IMR-90 (cell line): ENCODE measurements around the gene LARP1. TPM values are rescaled to one million over a fixed set of nuclear protein-coding genes. Genes with fewer than 3 reads are reported as not detected.

Experiments used
- ATAC-seq: fragments of 200-7000 bp; cut with Tn5 transposase; 2 replicates; pipeline ENCODE4 v1.9.1; 2020; ENCODE audit warnings: low read depth, mild to moderate bottlenecking, moderate library complexity
- BruUV-seq: library from RNA; stranded (reverse); fragments of 400-500 nt; replicated peaks from 2 replicates; lab custom pipeline; 2021; lab: Mats Ljungman, UMichigan
- CTCF ChIA-PET: fragments of 300-600 bp; formaldehyde crosslinking; extraction: SDS; loops from one replicate; lab custom pipeline; 2021; ENCODE audit warnings: antibody characterized with exemption; lab: Yijun Ruan, JAX
- POLR2A ChIA-PET: fragments of 300-600 bp; sonication (Branson Sonifier 250); formaldehyde crosslinking; loops from one replicate; lab custom pipeline; 2022; ENCODE audit warnings: antibody characterized with exemption; ENCODE audit not compliant: unreplicated experiment; lab: Charles Lee
- DNase-seq: peaks from one replicate; pipeline ENCODE4 v3.0.0; 2013
- H2AFZ ChIP-seq: replicated peaks from 2 replicates; pipeline ENCODE3; 2013; ENCODE audit warnings: low read length, mild to moderate bottlenecking; ENCODE audit not compliant: poor library complexity
- H2AK5ac ChIP-seq: 2 replicates; pipeline ENCODE4 v1.6.1; 2013; ENCODE audit warnings: low read depth, low read length, inconsistent platforms
- H2AK9ac ChIP-seq: replicated peaks from 2 replicates; pipeline ENCODE3; 2013; ENCODE audit warnings: mild to moderate bottlenecking, low read depth, low read length, moderate library complexity; ENCODE audit not compliant: poor library complexity
- H2BK120ac ChIP-seq: 2 replicates; pipeline ENCODE4 v1.6.1; 2013; ENCODE audit warnings: low read depth, low read length, inconsistent platforms
- H2BK15ac ChIP-seq: 3 replicates; pipeline ENCODE4 v1.6.1; 2013; ENCODE audit warnings: low read depth, low read length, inconsistent platforms
- H2BK20ac ChIP-seq: 2 replicates; pipeline ENCODE4 v1.6.1; 2013; ENCODE audit warnings: low read depth, mild to moderate bottlenecking, inconsistent platforms, low read length, moderate library complexity
- H2BK5ac ChIP-seq: 2 replicates; pipeline ENCODE4 v1.6.1; 2013; ENCODE audit warnings: mild to moderate bottlenecking, low read depth, low read length, inconsistent platforms; ENCODE audit not compliant: poor library complexity, severe bottlenecking
- H3K14ac ChIP-seq: replicated peaks from 2 replicates; pipeline ENCODE4 v1.6.1; 2013; ENCODE audit warnings: low read depth, low read length, inconsistent platforms
- H3K18ac ChIP-seq: 2 replicates; pipeline ENCODE4 v1.6.1; 2013; ENCODE audit warnings: low read depth, low read length, control low read depth
- H3K23ac ChIP-seq: 2 replicates; pipeline ENCODE4 v1.6.1; 2013; ENCODE audit warnings: low read depth, low read length, inconsistent platforms
- H3K27ac ChIP-seq: 2 replicates; pipeline ENCODE4 v1.5.1; 2013; ENCODE audit warnings: mild to moderate bottlenecking, control low read depth, low read length; ENCODE audit not compliant: insufficient read depth
- H3K27me3 ChIP-seq: 2 replicates; pipeline ENCODE4 v1.6.1; 2013; ENCODE audit warnings: low read length; ENCODE audit not compliant: control insufficient read depth, insufficient read depth
- H3K36me3 ChIP-seq: 2 replicates; pipeline ENCODE4 v1.6.1; 2013; ENCODE audit warnings: low read length, mixed read lengths; ENCODE audit not compliant: control insufficient read depth, insufficient read depth
- H3K4ac ChIP-seq: 2 replicates; pipeline ENCODE4 v1.6.1; 2013; ENCODE audit warnings: low read depth, low read length, inconsistent platforms
- H3K4me1 ChIP-seq: 2 replicates; pipeline ENCODE4 v1.6.1; 2013; ENCODE audit warnings: low read length, mixed read lengths; ENCODE audit not compliant: control insufficient read depth, insufficient read depth
- H3K4me2 ChIP-seq: 2 replicates; pipeline ENCODE4 v1.6.1; 2013; ENCODE audit warnings: low read depth, mild to moderate bottlenecking, control low read depth, low read length, moderate library complexity
- H3K4me3 ChIP-seq: 2 replicates; pipeline ENCODE4 v1.5.1; 2013; ENCODE audit warnings: low read depth, mild to moderate bottlenecking, control low read depth, low read length, moderate library complexity; ENCODE audit not compliant: insufficient read depth
- H3K56ac ChIP-seq: 2 replicates; pipeline ENCODE4 v1.6.1; 2013; ENCODE audit warnings: low read length, inconsistent platforms; ENCODE audit not compliant: insufficient read depth; ENCODE audit errors: extremely low read depth
- H3K79me1 ChIP-seq, 2 experiments: 2 replicates each; pipeline ENCODE4 v1.6.1; 2013; ENCODE audit warnings: low read length in 2 of 2, inconsistent platforms in 1 of 2, low read depth in 1 of 2
- H3K9ac ChIP-seq: 2 replicates; pipeline ENCODE4 v1.6.1; 2013; ENCODE audit warnings: low read depth, low read length, control low read depth
- H3K9me1 ChIP-seq: 2 replicates; pipeline ENCODE4 v1.6.1; 2013; ENCODE audit warnings: low read length, inconsistent platforms; ENCODE audit not compliant: insufficient read depth
- H3K9me3 ChIP-seq: 2 replicates; pipeline ENCODE4 v1.6.1; 2013; ENCODE audit warnings: low read length; ENCODE audit not compliant: control insufficient read depth, insufficient read depth
- H4K20me1 ChIP-seq: 2 replicates; pipeline ENCODE4 v1.6.1; 2013; ENCODE audit warnings: low read length, inconsistent platforms; ENCODE audit not compliant: insufficient read depth
- H4K5ac ChIP-seq: 2 replicates; pipeline ENCODE4 v1.6.1; 2013; ENCODE audit warnings: mild to moderate bottlenecking, low read depth, low read length, control low read depth
- H4K8ac ChIP-seq, 2 experiments: 2 replicates each; pipeline ENCODE4 v1.6.1; 2013; ENCODE audit warnings: low read depth in 2 of 2, low read length in 2 of 2, control low read depth in 1 of 2, inconsistent platforms in 1 of 2
- H4K91ac ChIP-seq: 2 replicates; pipeline ENCODE4 v1.6.1; 2013; ENCODE audit warnings: low read depth, low read length, inconsistent platforms; ENCODE audit not compliant: insufficient read depth
- BHLHE40 ChIP-seq: fragments of 150-350 bp; IDR thresholded peaks from 2 replicates; pipeline ENCODE4 v1.6.1; 2016; ENCODE audit warnings: mild to moderate bottlenecking, low read depth, low read length
- CHD1 ChIP-seq: IDR thresholded peaks from 2 replicates; pipeline ENCODE4 v1.6.1; 2012; ENCODE audit warnings: low read depth, low read length, improper control_type of control experiment
- FOS ChIP-seq: fragments of 150-350 bp; IDR thresholded peaks from 2 replicates; pipeline ENCODE4 v1.6.1; 2016; ENCODE audit warnings: low read depth, low read length
- MAZ ChIP-seq: IDR thresholded peaks from 2 replicates; pipeline ENCODE4 v1.6.1; 2012; ENCODE audit warnings: low read depth, mild to moderate bottlenecking, low read length, improper control_type of control experiment, moderate library complexity, borderline replicate concordance
- NFE2L2 ChIP-seq: fragments of 150-350 bp; IDR thresholded peaks from 2 replicates; pipeline ENCODE4 v1.6.1; 2016; ENCODE audit warnings: low read depth, mild to moderate bottlenecking, low read length
- POLR2A ChIP-seq: IDR thresholded peaks from 2 replicates; pipeline ENCODE4 v1.6.1; 2012; ENCODE audit warnings: mild to moderate bottlenecking, low read depth, low read length
- RAD21 ChIP-seq: IDR thresholded peaks from 2 replicates; pipeline ENCODE4 v1.6.1; 2012; ENCODE audit warnings: low read length, improper control_type of control experiment
- WGBS, 2 experiments: methylation state at CpG; one replicate each; pipeline versions ENCODE4 v1.1.5 to v1.1.7; 2013; ENCODE audit warnings: missing lambda C conversion rate in 2 of 2; ENCODE audit not compliant: insufficient read length in 1 of 2; ENCODE audit errors: extremely low coverage in 2 of 2; 5-methylcytosine and 5-hydroxymethylcytosine counted together
- dilution Hi-C: fragments of 300-500 bp; cut with HindIII; formaldehyde crosslinking; loops from one replicate; pipeline ENCODE4 v1.14.3; 2018; ENCODE audit warnings: low sequenced_read_pairs; ENCODE audit not compliant: unreplicated experiment
- in situ Hi-C: fragments of 300-500 bp; cut with MboI; formaldehyde crosslinking; loops from 3 replicates; pipeline ENCODE4 v1.14.3; 2019; ENCODE audit warnings: low sequenced_read_pairs, inconsistent platforms, mixed read lengths
- intact Hi-C: fragments of 100-400 bp; cut with micrococcal nuclease; formaldehyde crosslinking; loops from 2 replicates; pipeline ENCODE4 v1.10.0; 2022
- polyA plus RNA-seq, 3 experiments: library from polyadenylated mRNA; depleted of rRNA; stranded (reverse); fragments of >200 nt; gene quantifications; 2 replicates each; pipeline ENCODE4 v1.2.3, GENCODE V29; 2012; ENCODE audit warnings: low replicate concordance in 1 of 3
- total RNA-seq: library from RNA; depleted of rRNA; stranded (reverse); fragments of >200 nt; gene quantifications from 2 replicates; pipeline ENCODE4 v1.2.3, GENCODE V29; 2012

Gene LARP1
- total and polyA plus RNA-seq, 2 of the 4 experiments (the other 2 are of a cell fraction), result 47.3 to 77.4 TPM

- no CpG with 5 or more reads among the region's 6 CpGs for whole genome bisulfite sequencing, 2 experiments
- H2AK9ac ChIP-seq, result no peak overlapping the region
- no peaks in the 10 kb centered on the region; the same call in 1 of the 2 replicates for H4K20me1 ChIP-seq
- no peak overlapping the region for H2BK15ac ChIP-seq
- CTCF ChIA-PET, result interaction anchor here (1.2 kb wide), 1 partner anchor 10 kb away, joined by 3 read pairs; the partner anchor contains the start of gene FAXDC2
- POLR2A ChIA-PET, result interaction anchor here (0.7 kb wide), 1 partner anchor 583 kb away, joined by 3 read pairs; no protein-coding TSS in a partner anchor
- dilution Hi-C loops (no loop called here), intact Hi-C loops (no loop called here), in situ Hi-C loops (no loop called here)
- no peaks in the 10 kb centered on the region for H3K4me1 ChIP-seq
- no peak overlapping the region for H4K5ac ChIP-seq
- H3K36me3 ChIP-seq, result peaks cover 10% of the 10 kb centered on the region
- H4K8ac ChIP-seq, result no peak overlapping the region
- no peaks in the 10 kb centered on the region for H3K9me3 ChIP-seq
- no peaks in the 10 kb centered on the region; a peak in 1 of 4 replicates for H3K79me1 ChIP-seq
- DNase-seq, result no peak
- no peak overlapping the region for H3K9ac ChIP-seq
- no peak overlapping the region for H3K56ac ChIP-seq
- H3K9me1 ChIP-seq, result peaks cover 5% of the 10 kb centered on the region; the same call in 1 of the 2 replicates
- H4K91ac ChIP-seq, result no peak overlapping the region
- H3K27ac ChIP-seq, result no peak overlapping the region
- BruUV-seq, result no TSS peak
- H2BK120ac ChIP-seq, result no peak overlapping the region
- no peak overlapping the region for H2BK20ac ChIP-seq
- H2BK5ac ChIP-seq, result no peak overlapping the region
- no peak overlapping the region for H3K4me2 ChIP-seq
- ATAC-seq, result peak; percentile 37; the same call in 1 of the 2 replicates
- H3K23ac ChIP-seq, result no peak overlapping the region
- H3K4ac ChIP-seq, result no peak overlapping the region
- no peaks in the 10 kb centered on the region for H3K27me3 ChIP-seq
- no peak overlapping the region; the same call in 1 of the 2 replicates for H3K14ac ChIP-seq
- no peak overlapping the region for H2AK5ac ChIP-seq
- no peak overlapping the region for H3K4me3 ChIP-seq
- H3K18ac ChIP-seq, result no peak overlapping the region
- H2AFZ ChIP-seq, result no peak overlapping the region
- no peak for TF ChIP-seq FOS
- no peak for TF ChIP-seq POLR2A
- TF ChIP-seq NFE2L2, result no peak
- TF ChIP-seq BHLHE40, result no peak
- no peak for TF ChIP-seq MAZ
- TF ChIP-seq CHD1, result no peak
- no peak for TF ChIP-seq RAD21
These were observed 85.5 kb downstream of the LARP1 start for GRCh38 chr5:154840435-154841272.
